Nephron (organoid): Measurements from ENCODE around the gene PLAC8L1.

ENCODE experiments used
- H3K27ac Mint-ChIP-seq, 3 experiments: 2 replicates each; pipeline ENCODE4 v1.8.0; 2020; ENCODE audit warnings: mixed read lengths in 3 of 3, mild to moderate bottlenecking in 2 of 3, moderate library complexity in 1 of 3
- H3K27me3 Mint-ChIP-seq: 2 replicates; pipeline ENCODE4 v1.8.0; 2021; ENCODE audit warnings: low read depth, mild to moderate bottlenecking, moderate library complexity, mixed read lengths
- H3K36me3 Mint-ChIP-seq: 2 replicates; pipeline ENCODE4 v1.8.0; 2020; ENCODE audit warnings: low read depth, mixed read lengths
- H3K4me1 Mint-ChIP-seq: 2 replicates; pipeline ENCODE4 v1.8.0; 2020; ENCODE audit warnings: mixed read lengths
- H3K4me3 Mint-ChIP-seq, 3 experiments: 2 replicates each; pipeline ENCODE4 v1.8.0; 2020; ENCODE audit warnings: mild to moderate bottlenecking in 3 of 3, mixed read lengths in 3 of 3, moderate library complexity in 2 of 3
- H3K9me3 Mint-ChIP-seq: 2 replicates; pipeline ENCODE4 v1.8.0; 2020; ENCODE audit warnings: mixed read lengths
- CTCF ChIP-seq, 3 experiments: fragments of 200-600 bp; sonication (generic); IDR thresholded peaks; one replicate each; pipeline ENCODE4 v1.5.0; 2021; ENCODE audit warnings: antibody characterized with exemption in 3 of 3; ENCODE audit not compliant: unreplicated experiment in 3 of 3

Gene PLAC8L1

GRCh38 chr5:146107901-146108300, 2.5 kb upstream of the PLAC8L1 start:
- TF ChIP-seq CTCF (IDR thresholded peaks at IDR 0.05; ENCODE audit: unreplicated experiment in 3 of 3) = no peak
- Mint-ChIP-seq H3K27ac (no peak overlapping the region), H3K9me3 (no peaks in the 10 kb centered on the region), H3K4me1 (peaks cover 6% of the 10 kb centered on the region), H3K36me3 (peaks cover 24% of the 10 kb centered on the region), H3K4me3 (no peak overlapping the region), H3K27me3 (no peaks in the 10 kb centered on the region)

- H3K9me3 Mint-ChIP-seq = no peaks in the 10 kb centered on the region
- no peaks in the 10 kb centered on the region for H3K27me3 Mint-ChIP-seq
- no peak for TF ChIP-seq CTCF (IDR thresholded peaks at IDR 0.05; ENCODE audit: unreplicated experiment in 3 of 3)
- H3K36me3 Mint-ChIP-seq = peaks cover 13% of the 10 kb centered on the region
- no peak overlapping the region for H3K4me3 Mint-ChIP-seq
- H3K4me1 Mint-ChIP-seq = no peaks in the 10 kb centered on the region
- H3K27ac Mint-ChIP-seq = no peak overlapping the region
Observed at GRCh38 chr5:146103594-146103993, 1.8 kb downstream of the PLAC8L1 start.

- no peak for TF ChIP-seq CTCF (IDR thresholded peaks at IDR 0.05; ENCODE audit: unreplicated experiment in 3 of 3)
- no peaks in the 10 kb centered on the region for H3K27me3 Mint-ChIP-seq
- H3K36me3 Mint-ChIP-seq = peaks cover 8% of the 10 kb centered on the region
- H3K9me3 Mint-ChIP-seq = no peaks in the 10 kb centered on the region
- H3K4me3 Mint-ChIP-seq = no peak overlapping the region
- peaks cover 15% of the 10 kb centered on the region for H3K4me1 Mint-ChIP-seq
- H3K27ac Mint-ChIP-seq = no peak overlapping the region
Observed at GRCh38 chr5:146101646-146102045, 3.7 kb downstream of the PLAC8L1 start.

GRCh38 chr5:146098047-146098446, 7.3 kb downstream of the PLAC8L1 start:
- no peak overlapping the region for H3K4me3 Mint-ChIP-seq
- H3K9me3 Mint-ChIP-seq = no peaks in the 10 kb centered on the region
- no peaks in the 10 kb centered on the region for H3K27me3 Mint-ChIP-seq
- no peaks in the 10 kb centered on the region for H3K36me3 Mint-ChIP-seq
- H3K27ac Mint-ChIP-seq = peak overlapping the region; percentile 82 to 91 (median 88)
- no peak for TF ChIP-seq CTCF (IDR thresholded peaks at IDR 0.05; ENCODE audit: unreplicated experiment in 3 of 3)
- peaks cover 24% of the 10 kb centered on the region for H3K4me1 Mint-ChIP-seq

- Mint-ChIP-seq H3K4me3 (no peak overlapping the region), H3K27ac (no peak overlapping the region), H3K36me3 (no peaks in the 10 kb centered on the region), H3K27me3 (no peaks in the 10 kb centered on the region), H3K9me3 (no peaks in the 10 kb centered on the region), H3K4me1 (peaks cover 11% of the 10 kb centered on the region)
- no peak for TF ChIP-seq CTCF (IDR thresholded peaks at IDR 0.05; ENCODE audit: unreplicated experiment in 3 of 3)
Observed at GRCh38 chr5:146091881-146092280, 13.5 kb downstream of the PLAC8L1 start.

- Mint-ChIP-seq H3K36me3 (no peaks in the 10 kb centered on the region), H3K4me3 (no peak overlapping the region), H3K4me1 (peaks cover under 1% of the 10 kb centered on the region), H3K27ac (no peak overlapping the region), H3K27me3 (no peaks in the 10 kb centered on the region), H3K9me3 (no peaks in the 10 kb centered on the region)
- no peak for TF ChIP-seq CTCF (IDR thresholded peaks at IDR 0.05; ENCODE audit: unreplicated experiment in 3 of 3)
Observed at GRCh38 chr5:146089287-146089686, 16.1 kb downstream of the PLAC8L1 start.
